Measurements from ENCODE around the gene SLC40A1. TPM values are rescaled to one million over a fixed set of nuclear protein-coding genes. Genes with fewer than 3 reads are reported as not detected.
A peak's percentile ranks its signal among the peaks of the same experiment; 100 is the strongest.

The SLC40A1 gene
- total and polyA plus RNA-seq, 2 of the 13 experiments (the other 11 are each of a cell fraction or from before 2014, with no cell fraction given): 10.6 to 24.9 TPM

- BruUV-seq (replicated peaks): no TSS peak
- peaks cover 33% of the 10 kb centered on the region for H3K4me1 ChIP-seq (ENCODE audit: insufficient read depth, low read length)
- DNase-seq (ENCODE audit: low spot score) (no peak), ATAC-seq (peak; percentile 60; the same call in 2 of the 3 replicates), FAIRE-seq (no peak)
- H3K27ac ChIP-seq (ENCODE audit: extremely low read length, insufficient read depth, low read length): peak overlapping the region; percentile 0
- TF ChIP-seq TRIM22 (IDR thresholded peaks at IDR 0.05): no peak
- peak; percentile 12; the same call in 1 of the 2 replicates for TF ChIP-seq RXRB (CRISPR knock-in tag; IDR thresholded peaks at IDR 0.05; ENCODE audit: borderline replicate concordance)
- no peak for TF ChIP-seq ATF1 (CRISPR knock-in tag; IDR thresholded peaks at IDR 0.05)
- TF ChIP-seq GMEB2 (CRISPR knock-in tag; IDR thresholded peaks at IDR 0.05; ENCODE audit: low read depth): no peak
- intact Hi-C loops (cut with micrococcal nuclease; ENCODE audit: unreplicated experiment): no loop called here
- ChIA-PET POLR2A (interaction anchor here (1.2 to 2.1 kb wide), 2 partner anchors 11 to 17 kb away, joined by 3 to 12 read pairs; partner anchors contain the start of gene SLC40A1), CTCF (ENCODE audit: low intra/inter-chr PET ratio, low total read pairs) (no interaction called here)
- H3K27me3 ChIP-seq (ENCODE audit: control insufficient read depth in 1 of 2, insufficient read depth in 2 of 2, low read length in 2 of 2): no peaks in the 10 kb centered on the region
- H3K79me2 ChIP-seq (ENCODE audit: insufficient read depth, low read length): no peaks in the 10 kb centered on the region
- no peaks in the 10 kb centered on the region for H3K9me3 ChIP-seq (ENCODE audit: low read length)
- WGBS (ENCODE audit: low lambda C conversion rate): 82% methylated on average over 1 of the region's 1 CpG
- H3K4me3 ChIP-seq (replicated peaks in 1 of 3; ENCODE audit: insufficient read depth in 1 of 3, low read depth in 2 of 3, low read length in 3 of 3): no peak overlapping the region
- in situ Hi-C loops (cut with HindIII; ENCODE audit: extremely low pct_ligation_motif_present, low pct_unique_long_range_greater_than_20kb): no loop called here
- no peak overlapping the region for H2AFZ ChIP-seq (ENCODE audit: low read length)
- peaks cover 13 to 30% of the 10 kb centered on the region in 2 experiments for H3K36me3 ChIP-seq (replicated peaks in 1 of 2; ENCODE audit: control insufficient read depth in 1 of 2, insufficient read depth in 2 of 2, low read length in 2 of 2)
- H3K4me2 ChIP-seq (ENCODE audit: low read depth, low read length): no peak overlapping the region
- H3K9ac ChIP-seq (ENCODE audit: insufficient read depth, low read depth, low read length): no peak overlapping the region
- no peaks in the 10 kb centered on the region for H4K20me1 ChIP-seq (ENCODE audit: insufficient read depth, low read length)
These were observed 11.2 kb downstream of the SLC40A1 start for GRCh38 chr2:189569295-189569910.

- intact Hi-C loops (cut with micrococcal nuclease; ENCODE audit: unreplicated experiment): no loop called here
- Histone ChIP-seq H3K36me3 (replicated peaks in 1 of 2; ENCODE audit: control insufficient read depth in 1 of 2, insufficient read depth in 2 of 2, low read length in 2 of 2) (peaks cover 13 to 19% of the 10 kb centered on the region in 2 experiments), H3K4me1 (ENCODE audit: insufficient read depth, low read length) (peaks cover 18% of the 10 kb centered on the region), H2AFZ (ENCODE audit: low read length) (no peak overlapping the region), H3K4me3 (replicated peaks in 1 of 3; ENCODE audit: insufficient read depth in 1 of 3, low read depth in 2 of 3, low read length in 3 of 3) (no peak overlapping the region), H3K9me3 (ENCODE audit: low read length) (no peaks in the 10 kb centered on the region), H3K27ac (ENCODE audit: extremely low read length, insufficient read depth, low read length) (no peak overlapping the region), H3K9ac (ENCODE audit: insufficient read depth, low read depth, low read length) (no peak overlapping the region), H4K20me1 (ENCODE audit: insufficient read depth, low read length) (no peaks in the 10 kb centered on the region), H3K79me2 (ENCODE audit: insufficient read depth, low read length) (no peaks in the 10 kb centered on the region), H3K4me2 (ENCODE audit: low read depth, low read length) (no peak overlapping the region), H3K27me3 (ENCODE audit: control insufficient read depth in 1 of 2, insufficient read depth in 2 of 2, low read length in 2 of 2) (no peaks in the 10 kb centered on the region)
- WGBS (ENCODE audit: low lambda C conversion rate): 90% methylated on average over 3 of the region's 3 CpGs
- ATAC-seq: no peak
- BruUV-seq (replicated peaks): no TSS peak
- in situ Hi-C loops (cut with HindIII; ENCODE audit: extremely low pct_ligation_motif_present, low pct_unique_long_range_greater_than_20kb): no loop called here
- POLR2A ChIA-PET: no interaction called here
- no peak for FAIRE-seq
- no peak for DNase-seq (ENCODE audit: low spot score)
- CTCF ChIA-PET (ENCODE audit: low intra/inter-chr PET ratio, low total read pairs): no interaction called here
- TF ChIP-seq ZNF17 (CRISPR knock-in tag; IDR thresholded peaks at IDR 0.05): no peak
- TF ChIP-seq HMGXB3 (CRISPR knock-in tag; IDR thresholded peaks at IDR 0.05; ENCODE audit: borderline replicate concordance): no peak
- no peak for TF ChIP-seq NFIB (CRISPR knock-in tag; IDR thresholded peaks at IDR 0.05; ENCODE audit: borderline replicate concordance)
- no peak for TF ChIP-seq ZNF7 (CRISPR knock-in tag; IDR thresholded peaks at IDR 0.05)
These were observed 14.5 kb downstream of the SLC40A1 start for GRCh38 chr2:189566046-189566445.
